Ramos (cell line): ENCODE measurements around the gene MTA3.

Experiments
- in situ Hi-C: fragments of 300-500 bp; cut with MboI; formaldehyde crosslinking; loops from one replicate; pipeline ENCODE4 v1.14.3; 2022; ENCODE audit warnings: low sequenced_read_pairs; ENCODE audit not compliant: unreplicated experiment

Gene MTA3

DNA sequence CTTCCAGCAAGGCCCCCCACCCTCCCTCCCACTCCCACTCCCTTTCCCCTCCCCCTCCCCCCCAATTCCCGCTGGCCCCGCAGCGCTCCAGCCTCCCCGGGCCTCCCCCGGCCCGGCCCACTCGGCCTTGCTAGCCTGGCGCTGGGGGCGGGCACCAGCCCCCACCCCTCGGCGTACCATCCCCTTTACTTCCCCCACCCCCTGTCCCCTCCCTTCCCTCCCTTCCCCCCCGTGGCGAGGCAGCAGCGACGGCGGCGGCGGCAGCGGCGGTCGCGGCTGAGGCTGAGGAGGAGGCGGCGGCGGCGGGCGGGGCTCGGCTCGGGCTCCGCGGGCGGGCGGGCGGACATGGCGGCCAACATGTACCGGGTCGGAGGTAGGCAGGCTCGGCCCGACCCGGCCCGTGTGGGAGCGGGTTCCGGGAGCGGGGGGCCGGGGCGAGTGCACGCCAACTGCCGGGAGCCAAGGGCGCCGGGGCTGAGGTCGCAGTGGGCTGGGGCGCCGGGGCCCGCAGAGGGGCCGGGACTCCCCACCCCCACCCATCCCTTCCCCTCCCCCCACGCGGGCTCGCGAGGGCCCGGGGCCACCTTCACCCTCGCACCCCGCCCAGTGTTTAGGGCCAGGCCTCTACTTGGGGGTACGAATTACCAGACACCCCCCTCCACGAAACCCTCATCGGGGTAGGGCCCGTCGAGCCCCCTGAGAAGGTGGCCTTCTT lies at the start of gene MTA3:
Gene MTA3, plus strand, starts transcription at position 232 of the 715 bp plus-strand sequence. Its CDS starts 114 bp downstream, at position 346.
- in situ Hi-C loops: loop anchor here (25.0 kb wide), 1 partner anchor 594 kb away; no protein-coding TSS in a partner anchor

DNA sequence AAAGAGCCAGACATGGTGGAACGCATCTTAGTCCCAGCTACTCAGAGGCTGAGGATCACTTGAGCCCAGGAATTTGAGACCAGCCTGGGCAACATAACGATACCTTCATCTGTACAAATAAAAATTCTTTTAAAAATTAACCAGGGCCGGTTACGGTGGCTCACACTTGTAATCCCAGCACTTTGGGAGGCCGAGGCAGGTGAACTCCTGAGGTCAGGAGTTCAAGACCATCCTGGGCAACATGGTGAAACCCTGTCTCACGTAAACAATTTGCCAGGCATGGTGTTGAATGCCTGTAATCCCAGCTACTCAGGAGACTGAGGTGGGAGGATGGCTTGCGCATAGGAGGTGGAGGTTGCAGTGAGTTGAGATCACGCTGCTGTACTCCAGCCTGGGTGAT lies 48.8 kb upstream of the MTA3 start:
- in situ Hi-C loops: no loop called here

DNA sequence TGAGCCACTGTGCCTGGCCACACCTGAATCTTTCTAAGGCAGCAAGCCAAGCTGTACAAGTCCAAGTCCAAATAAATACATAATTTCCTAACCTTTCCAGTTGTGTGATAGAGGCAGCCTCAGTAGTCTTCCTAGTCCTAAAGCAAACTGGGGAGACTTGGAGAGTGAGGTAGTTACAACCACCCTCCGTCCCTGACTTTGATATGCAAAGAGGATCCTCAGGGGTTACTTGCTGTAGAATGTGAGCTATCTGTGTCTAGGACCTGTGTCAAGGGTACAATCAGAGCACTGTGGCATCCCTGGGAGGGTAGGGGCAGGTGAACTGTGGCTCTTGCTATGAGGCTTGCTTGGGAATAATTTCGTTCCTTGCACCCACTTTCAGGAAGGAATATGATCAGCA lies 46.4 kb upstream of the MTA3 start:
- in situ Hi-C loops: no loop called here

DNA sequence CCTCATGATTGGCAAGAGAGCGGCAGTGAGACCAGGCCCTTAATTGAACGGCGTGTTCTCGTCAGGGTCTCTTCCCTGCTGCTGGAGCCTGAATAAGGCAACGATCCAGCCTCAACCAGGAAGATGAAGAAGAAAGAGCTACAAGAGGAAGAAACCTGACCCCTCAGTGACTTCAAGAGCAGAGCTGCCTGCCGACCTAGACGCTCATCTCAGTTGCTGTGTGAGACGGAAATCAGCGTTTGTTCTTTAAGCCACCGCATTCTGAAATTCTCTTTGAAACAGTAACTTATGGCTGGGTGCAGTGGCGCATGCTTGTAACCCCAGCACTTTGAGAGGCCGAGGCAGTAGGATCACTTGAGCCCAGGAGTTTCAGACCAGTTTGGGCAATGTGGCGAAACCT lies 45.1 kb upstream of the MTA3 start:
- in situ Hi-C loops: no loop called here

DNA sequence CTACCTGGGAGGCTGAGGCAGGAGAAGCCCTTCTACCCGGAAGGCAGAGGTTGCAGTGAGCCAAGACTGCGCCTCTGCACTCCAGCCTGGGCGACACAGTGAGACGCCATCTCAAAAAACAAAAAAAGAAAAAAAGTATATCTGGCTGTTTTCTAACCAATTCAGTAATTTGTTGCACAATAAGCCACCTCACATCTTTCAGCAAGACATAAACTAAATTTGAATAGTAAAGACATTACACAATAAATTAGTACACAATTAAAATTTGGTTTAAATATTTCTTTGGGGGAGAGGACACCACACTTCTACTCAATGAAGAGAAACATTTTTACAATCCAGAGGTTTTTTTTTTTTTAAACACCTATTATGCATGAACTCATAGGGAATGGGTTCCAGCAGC lies 36.0 kb upstream of the MTA3 start:
- in situ Hi-C loops: no loop called here

DNA sequence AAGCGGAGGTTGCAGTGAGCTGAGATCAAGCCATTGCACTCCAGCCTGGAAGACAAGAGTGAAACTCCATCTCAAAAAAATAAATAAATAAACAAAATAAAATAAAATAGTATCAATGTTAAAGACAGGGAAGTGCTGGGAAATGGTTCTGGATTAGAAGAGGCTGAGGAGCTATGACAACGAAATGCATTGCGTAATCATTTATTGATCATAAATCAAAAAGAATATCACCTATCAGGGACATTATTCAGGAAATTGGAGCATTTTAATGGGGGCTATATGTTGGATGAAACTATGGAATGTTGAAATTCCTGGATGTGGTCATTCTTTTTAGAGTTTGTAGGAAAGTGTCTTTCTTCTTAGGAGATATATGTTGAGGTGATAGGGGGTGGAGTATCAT lies 30.9 kb upstream of the MTA3 start:
- in situ Hi-C loops: no loop called here

DNA sequence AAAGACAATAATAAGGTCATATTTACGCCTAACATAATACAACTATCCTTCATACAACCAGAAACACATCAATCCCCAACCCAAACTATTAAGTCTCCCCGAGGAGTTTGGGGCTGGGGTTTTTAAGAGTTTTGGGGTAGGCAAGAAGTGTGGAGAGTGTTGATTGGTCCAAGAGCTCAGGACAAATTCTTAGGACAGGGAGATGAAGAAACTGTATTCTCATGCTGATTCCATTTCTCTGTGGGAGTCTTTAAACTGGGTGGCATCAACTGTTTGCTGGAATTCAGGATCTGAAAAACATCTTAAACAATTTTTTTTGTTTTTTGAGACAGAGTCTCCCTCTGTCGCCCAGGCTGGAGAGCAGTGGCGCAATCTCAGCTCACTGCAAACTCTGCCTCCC lies 25.6 kb upstream of the MTA3 start:
- in situ Hi-C loops: no loop called here

DNA sequence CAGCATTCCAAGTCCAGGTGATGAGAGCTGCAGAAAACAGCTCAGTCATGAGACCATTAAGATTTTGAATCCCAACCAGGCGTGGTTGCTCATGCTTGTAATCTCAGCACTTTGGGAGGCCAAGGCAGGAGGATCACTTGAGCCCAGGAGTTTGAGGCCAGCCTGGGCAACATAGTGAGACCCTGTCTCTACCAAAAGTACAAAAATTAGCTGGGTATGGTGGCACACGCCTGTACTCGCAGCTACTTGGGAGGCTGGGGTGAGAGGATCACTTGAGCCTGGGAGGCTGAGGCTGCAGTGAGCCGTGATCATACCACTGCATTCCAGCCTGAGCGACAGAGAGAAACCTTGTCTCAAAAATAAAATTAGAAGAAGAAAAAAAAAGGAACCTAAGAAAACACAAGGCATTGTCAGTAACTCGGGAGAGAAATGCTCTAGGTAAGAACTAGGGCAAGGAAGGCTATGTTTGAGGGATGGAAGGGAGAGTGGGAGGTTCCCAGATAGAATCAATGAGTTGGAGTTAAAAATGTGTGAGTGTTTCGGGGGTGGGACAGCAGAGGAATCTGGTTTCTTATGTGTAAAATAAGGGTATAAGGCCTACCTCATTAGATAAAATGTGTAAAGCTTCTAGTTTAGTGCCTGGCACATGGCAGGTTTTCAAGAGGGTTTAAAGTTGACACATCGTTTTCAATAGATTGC lies 23.3 kb upstream of the MTA3 start:
- in situ Hi-C loops: no loop called here

DNA sequence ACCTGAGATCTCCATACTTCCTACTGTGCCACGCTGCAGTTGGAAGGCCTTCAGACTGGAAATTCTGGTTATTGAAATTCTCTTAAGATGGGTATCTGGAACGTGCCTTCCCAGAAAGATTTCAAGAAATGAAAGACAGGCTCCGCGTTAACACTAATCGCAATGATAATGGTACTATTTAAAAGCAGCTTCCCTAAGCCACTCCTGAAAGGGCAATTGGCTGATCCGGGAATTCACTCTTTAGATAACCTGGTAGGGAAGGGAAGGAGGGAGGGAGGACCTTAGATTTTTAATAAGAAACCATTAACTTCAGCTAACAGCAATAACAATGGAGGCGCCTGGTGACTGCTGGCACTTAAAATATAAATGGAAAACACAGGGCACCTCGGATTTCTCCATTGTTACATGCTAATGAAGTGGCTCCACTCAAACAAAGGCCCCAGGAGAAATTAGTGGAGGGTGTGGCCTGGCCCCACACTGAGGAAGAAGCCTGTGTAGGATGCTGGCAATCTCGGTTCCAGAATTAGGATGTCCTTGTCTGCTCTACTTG lies 22.5 kb upstream of the MTA3 start:
- in situ Hi-C loops: no loop called here

DNA sequence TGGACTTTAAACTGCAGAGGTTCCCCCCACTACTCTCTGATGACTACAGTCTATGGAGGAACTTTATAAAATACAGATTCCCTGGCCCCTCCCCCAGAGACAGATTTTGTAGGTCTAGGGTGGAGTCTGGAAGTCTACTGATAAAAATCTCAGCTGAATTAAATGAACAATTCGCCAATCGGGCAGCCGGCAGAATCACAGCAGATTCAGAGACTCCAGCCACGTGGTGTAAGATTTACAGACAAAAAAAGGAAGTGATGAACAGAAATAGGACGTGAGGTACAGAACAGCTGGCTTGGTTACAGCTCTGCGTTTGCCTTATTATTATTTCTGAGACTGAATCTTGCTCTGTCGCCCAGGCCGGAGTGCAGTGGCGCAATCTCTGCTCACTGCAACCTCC lies 21.4 kb upstream of the MTA3 start:
- in situ Hi-C loops: no loop called here

DNA sequence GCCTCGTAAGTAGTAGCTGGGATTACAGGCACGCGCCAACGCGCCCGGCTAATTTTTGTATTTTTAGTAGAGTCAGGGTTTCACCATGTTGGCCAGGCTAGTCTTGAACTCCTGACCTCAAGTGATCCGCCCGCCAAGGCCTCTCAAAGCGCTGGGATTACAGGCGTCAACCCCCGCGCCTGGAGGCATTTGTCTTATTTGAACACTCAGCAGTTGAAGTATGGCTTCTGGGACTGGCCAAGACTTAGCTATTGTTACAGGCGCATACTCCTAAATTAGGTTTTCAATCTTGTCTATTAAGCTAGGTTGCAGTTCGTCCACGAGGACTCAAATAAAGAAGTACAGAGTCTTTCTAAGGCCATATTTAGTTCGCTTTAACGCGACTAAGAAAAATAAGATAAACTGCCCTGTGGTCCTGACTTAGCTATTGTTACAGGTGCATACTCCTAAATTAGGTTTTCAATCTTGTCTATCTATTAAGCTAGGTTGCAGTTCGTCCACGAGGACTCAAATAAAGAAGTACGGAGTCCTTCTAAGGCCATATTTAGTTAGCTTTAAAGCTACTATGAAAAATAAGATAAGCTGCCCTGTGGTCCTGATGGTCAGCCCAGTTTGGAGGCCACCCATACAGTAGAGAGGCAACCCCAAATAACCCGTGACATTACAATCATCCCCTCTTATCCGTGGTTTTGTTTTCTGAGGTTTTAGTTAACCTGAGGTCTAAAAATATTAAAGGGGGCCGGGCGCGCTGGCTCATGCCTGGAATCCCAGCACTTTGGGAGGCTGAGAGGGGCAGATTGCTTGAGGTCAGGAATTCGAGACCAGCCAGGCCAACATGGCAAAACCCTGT lies 20.8 kb upstream of the MTA3 start:
- in situ Hi-C loops: no loop called here

DNA sequence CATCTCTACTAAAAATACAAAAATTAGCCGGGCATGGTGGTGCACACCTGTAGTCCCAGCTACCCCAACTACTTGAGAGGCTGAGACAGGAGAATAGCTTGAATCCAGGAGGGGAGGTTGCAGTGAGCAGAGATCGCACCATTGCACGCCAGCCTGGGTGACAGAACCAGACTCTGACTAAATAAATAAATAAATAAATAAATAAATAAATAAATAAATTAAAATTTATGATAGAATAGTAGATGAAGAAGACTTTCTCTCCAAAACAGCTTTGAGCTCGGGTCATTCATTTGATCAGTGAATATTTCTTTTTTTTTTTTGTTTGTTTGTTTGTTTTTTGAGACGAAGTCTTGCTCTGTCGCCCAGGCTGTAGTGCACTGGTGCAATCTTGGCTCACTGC lies 17.6 kb upstream of the MTA3 start:
- in situ Hi-C loops: loop anchor here (25.0 kb wide), 1 partner anchor 611 kb away; no protein-coding TSS in a partner anchor

DNA sequence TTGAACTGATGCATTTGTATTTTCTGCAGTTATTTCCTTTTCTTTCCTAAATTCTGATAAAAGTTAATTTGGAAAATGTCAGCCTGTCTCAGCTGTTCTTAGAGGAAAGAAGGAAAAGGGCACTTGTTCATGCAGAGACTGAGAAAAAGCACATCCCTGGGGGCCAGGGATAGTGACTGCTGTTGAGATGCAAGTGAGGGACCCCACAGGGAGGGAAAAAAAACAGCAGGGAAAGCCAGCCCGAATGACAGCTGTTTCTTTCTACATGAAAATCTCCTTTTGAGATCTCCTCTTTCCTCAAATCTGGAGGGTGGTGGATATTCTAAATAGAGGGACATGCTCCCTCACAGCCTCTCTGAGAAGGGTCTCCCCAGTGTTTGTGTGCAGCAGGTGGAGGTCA lies 14.0 kb upstream of the MTA3 start:
- in situ Hi-C loops: loop anchor here (25.0 kb wide), 1 partner anchor 608 kb away; no protein-coding TSS in a partner anchor

DNA sequence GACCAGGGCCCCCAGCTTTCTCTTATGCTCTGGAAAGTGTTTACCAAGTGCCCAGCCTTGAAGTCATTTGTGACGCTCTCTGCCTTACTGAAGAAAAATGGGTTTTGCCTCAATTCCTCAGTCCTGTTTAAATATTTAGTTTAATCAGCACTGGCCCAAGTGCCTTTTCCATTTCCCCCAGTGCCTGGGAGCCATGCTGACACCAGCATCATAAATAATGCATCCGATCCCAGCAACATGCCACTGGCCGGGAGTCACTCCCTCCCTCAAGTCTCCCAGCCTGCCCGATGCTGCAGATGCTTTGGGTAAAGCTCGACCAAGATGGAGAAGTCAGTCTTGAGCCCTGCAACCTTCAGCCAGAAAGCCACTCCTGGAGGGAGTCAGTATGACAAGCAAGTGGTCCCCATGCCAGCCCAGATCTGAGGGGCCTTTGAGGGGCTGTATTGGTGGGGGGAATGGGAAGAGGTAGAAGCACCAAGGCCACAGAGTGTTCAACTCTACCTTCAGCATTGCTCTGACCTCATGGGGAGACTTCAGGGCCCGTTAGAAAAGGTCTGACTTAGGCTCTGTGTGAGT lies 12.0 kb upstream of the MTA3 start:
- in situ Hi-C loops: loop anchor here (25.0 kb wide), 1 partner anchor 606 kb away; no protein-coding TSS in a partner anchor

DNA sequence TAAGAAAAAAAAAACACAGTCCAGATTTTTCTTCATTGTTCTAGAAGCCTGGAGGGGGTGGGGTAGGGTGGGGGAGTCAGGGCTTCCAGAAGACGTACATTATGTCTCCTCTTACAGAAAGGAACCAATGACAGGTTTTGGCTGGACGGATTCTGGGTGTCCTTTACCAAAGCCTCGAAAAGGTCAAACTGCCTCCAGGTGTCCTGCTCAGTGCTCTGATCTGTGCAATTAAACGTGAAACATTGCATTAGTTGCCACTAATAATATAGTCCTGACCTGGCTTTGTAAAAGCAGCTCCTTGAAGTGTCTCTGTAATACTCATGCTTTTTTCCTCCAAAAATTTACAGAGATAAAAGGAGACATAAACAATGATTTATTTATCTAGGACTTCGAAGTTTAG lies 11.1 kb upstream of the MTA3 start:
- in situ Hi-C loops: loop anchor here (25.0 kb wide), 1 partner anchor 605 kb away; no protein-coding TSS in a partner anchor

DNA sequence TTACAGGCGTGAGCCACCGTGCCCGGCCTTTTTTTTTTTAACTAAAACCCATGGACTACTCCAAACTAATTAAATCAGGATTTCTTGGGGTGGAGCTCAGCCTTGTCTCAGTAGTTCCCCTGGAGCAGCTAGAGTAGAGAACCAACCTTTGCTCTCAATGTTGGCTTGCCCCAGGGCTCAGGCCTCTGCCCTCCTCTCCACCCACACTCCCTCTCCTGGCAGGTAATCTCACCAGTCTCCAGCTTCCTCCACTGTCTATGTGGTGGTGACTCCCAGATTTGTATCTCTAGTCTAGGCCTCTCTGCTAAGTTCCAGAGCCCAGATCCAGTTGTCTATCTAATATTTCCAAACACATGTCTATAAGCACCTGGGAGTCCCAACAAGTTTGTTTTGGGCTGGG lies 9.6 kb upstream of the MTA3 start:
- in situ Hi-C loops: loop anchor here (25.0 kb wide), 1 partner anchor 603 kb away; no protein-coding TSS in a partner anchor

DNA sequence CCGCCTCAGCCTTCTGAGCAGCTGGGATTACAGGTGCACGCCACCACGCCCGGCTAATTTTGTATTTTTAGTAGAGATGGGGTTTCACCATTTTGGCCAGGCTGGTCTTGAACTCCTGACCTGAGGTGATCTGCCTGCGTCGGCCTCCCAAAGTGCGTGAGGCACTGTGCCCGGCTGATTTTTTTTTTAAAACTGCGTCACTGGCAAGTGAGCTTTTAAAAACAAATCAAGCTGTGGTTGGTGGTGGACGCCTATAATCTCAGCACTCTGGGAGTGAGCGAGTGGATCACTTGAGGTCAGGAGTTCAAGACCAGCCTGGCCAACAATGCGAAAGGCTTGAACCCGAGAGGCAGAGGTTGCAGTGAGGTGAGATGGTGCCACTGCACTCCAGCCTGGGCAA lies 8.3 kb upstream of the MTA3 start:
- in situ Hi-C loops: loop anchor here (25.0 kb wide), 1 partner anchor 602 kb away; no protein-coding TSS in a partner anchor

DNA sequence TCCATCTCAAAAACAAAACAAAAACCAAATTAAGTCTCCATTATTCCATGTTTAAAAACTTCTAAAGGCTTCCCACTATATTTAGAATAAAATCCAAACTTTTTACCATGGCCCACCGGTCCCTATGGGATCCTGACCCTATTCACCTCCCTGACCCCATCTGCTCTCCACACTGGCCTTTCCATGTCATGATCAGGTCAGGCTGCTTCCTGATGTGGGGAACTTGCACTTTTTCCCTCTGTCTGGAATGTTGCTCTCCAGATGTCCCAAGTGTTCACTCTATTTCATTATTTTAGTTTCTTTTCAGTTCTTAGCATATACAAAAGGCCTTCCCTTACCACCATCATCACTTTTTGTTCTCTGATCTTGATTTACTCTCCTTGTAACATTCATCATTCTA lies 7.5 kb upstream of the MTA3 start:
- in situ Hi-C loops: loop anchor here (25.0 kb wide), 1 partner anchor 601 kb away; no protein-coding TSS in a partner anchor

DNA sequence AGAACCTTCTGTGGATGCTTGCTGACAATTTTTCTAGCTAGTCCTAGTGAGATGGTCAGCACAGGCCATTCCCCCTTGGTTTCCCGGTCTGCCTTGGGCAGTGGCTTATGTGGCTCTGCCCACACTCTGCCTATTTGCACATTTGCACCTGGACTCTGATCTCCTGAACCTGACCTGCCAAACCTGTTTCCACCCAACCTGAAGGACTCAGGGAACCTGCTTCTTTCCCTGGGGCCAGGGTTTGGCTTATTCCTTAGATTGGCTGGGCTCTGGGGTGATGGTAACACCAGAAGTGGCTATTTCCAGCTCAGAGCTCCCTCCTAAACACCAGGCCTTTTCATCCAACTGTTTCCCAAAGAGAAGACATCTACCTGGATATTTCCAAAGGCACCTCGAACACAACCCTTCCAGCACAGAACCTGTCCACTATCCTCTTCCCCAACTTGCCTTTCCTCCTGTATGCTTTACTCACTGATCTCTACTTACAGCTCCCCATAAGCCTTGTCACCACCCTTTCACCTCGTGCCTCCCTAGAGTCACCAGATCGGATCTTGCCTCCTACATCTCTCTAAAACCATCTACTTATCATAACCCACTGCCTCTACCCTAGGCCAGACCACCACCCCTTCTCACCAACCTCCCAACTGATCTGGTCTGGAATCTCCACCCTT lies 5.8 kb upstream of the MTA3 start:
- in situ Hi-C loops: loop anchor here (25.0 kb wide), 1 partner anchor 600 kb away; no protein-coding TSS in a partner anchor
